GM12878 (cell line): ENCODE data around the gene VPS13C. TPM values are rescaled to one million over a fixed set of nuclear protein-coding genes. Genes with fewer than 3 reads are reported as not detected.

ENCODE experiments used
- ATAC-seq: fragments of 200-7000 bp; cut with Tn5 transposase; 3 replicates; pipeline ENCODE4 v1.9.1; 2020; ENCODE audit warnings: mild to moderate bottlenecking, moderate library complexity
- Bru-seq: library from RNA; stranded (reverse); fragments of 400-500 nt; gene quantifications from one replicate; lab custom pipeline; 2021; lab: Mats Ljungman, UMichigan
- BruChase-seq, 2 experiments: library from RNA; stranded (reverse); fragments of 400-500 nt; gene quantifications; one replicate each; lab custom pipeline; 2021; lab: Mats Ljungman, UMichigan
- BruUV-seq: library from RNA; stranded (reverse); fragments of 400-500 nt; replicated peaks from 2 replicates; lab custom pipeline; 2021; lab: Mats Ljungman, UMichigan
- CTCF ChIA-PET: fragments of 300-600 bp; sonication (Branson Sonifier 250); formaldehyde crosslinking; extraction: SDS; loops from one replicate; lab custom pipeline; 2021; ENCODE audit warnings: inconsistent platforms; lab: Yijun Ruan, JAX
- POLR2A ChIA-PET: fragments of 350-600 bp; formaldehyde crosslinking; extraction: SDS; loops from one replicate; lab custom pipeline; 2021; ENCODE audit warnings: inconsistent platforms; lab: Charles Lee
- RAD21 ChIA-PET: fragments of 300-600 bp; sonication (Branson Sonifier 250); formaldehyde crosslinking; loops from one replicate; lab custom pipeline; 2023; ENCODE audit warnings: antibody characterized with exemption; ENCODE audit not compliant: unreplicated experiment; lab: Charles Lee
- SMC1A ChIA-PET: fragments of 300-600 bp; sonication (Branson Sonifier 250); formaldehyde crosslinking; loops from one replicate; lab custom pipeline; 2023; ENCODE audit not compliant: unreplicated experiment, uncharacterized antibody; lab: Charles Lee
- DNase-seq: peaks from one replicate; pipeline ENCODE4 v3.0.0-alpha.2; 2011; ENCODE audit warnings: low read depth, low spot score
- FAIRE-seq: peaks from 3 replicates; lab custom pipeline; 2011; peaks lifted over from hg19 to GRCh38; lab: Jason Lieb, UNC
- H2AFZ ChIP-seq: 2 replicates; pipeline ENCODE4 v1.6.0; 2011; ENCODE audit warnings: low read depth, low read length, control low read depth; ENCODE audit not compliant: control insufficient read depth
- H3K27ac ChIP-seq: 2 replicates; pipeline ENCODE4 v1.5.1; 2011; ENCODE audit warnings: control low read depth; ENCODE audit not compliant: control insufficient read depth, insufficient read depth
- H3K27me3 ChIP-seq, 2 experiments: replicated peaks in 1 of 2; 2 replicates each; pipeline versions ENCODE4 v1.6.0 to v1.6.1; 2011; ENCODE audit warnings: low read length in 1 of 2; ENCODE audit not compliant: control insufficient read depth in 2 of 2, insufficient read depth in 2 of 2
- H3K36me3 ChIP-seq, 2 experiments: 2 replicates each; pipeline ENCODE4 v1.5.1; 2011; ENCODE audit warnings: low read length in 1 of 2; ENCODE audit not compliant: control insufficient read depth in 2 of 2, insufficient read depth in 2 of 2
- H3K4me1 ChIP-seq: 2 replicates; pipeline ENCODE4 v1.6.1; 2011; ENCODE audit warnings: mild to moderate bottlenecking, low read length, moderate library complexity, mixed read lengths; ENCODE audit not compliant: control insufficient read depth, insufficient read depth
- H3K4me2 ChIP-seq: 2 replicates; pipeline ENCODE4 v1.6.0; 2011; ENCODE audit warnings: control low read depth; ENCODE audit not compliant: control insufficient read depth, insufficient read depth
- H3K4me3 ChIP-seq: fragments of 200-600 bp; sonication (generic); 2 replicates; pipeline ENCODE4 v1.5.1; 2016
- H3K79me2 ChIP-seq: 2 replicates; pipeline ENCODE4 v1.6.0; 2011; ENCODE audit warnings: low read length; ENCODE audit not compliant: control insufficient read depth, insufficient read depth
- H3K9ac ChIP-seq: 2 replicates; pipeline ENCODE4 v1.8.0; 2011; ENCODE audit warnings: low read length, control low read depth, mixed read lengths; ENCODE audit not compliant: control insufficient read depth, insufficient read depth
- H3K9me3 ChIP-seq: replicated peaks from 3 replicates; pipeline ENCODE4 v1.5.1; 2011; ENCODE audit warnings: mild to moderate bottlenecking, low read length; ENCODE audit not compliant: control insufficient read depth, insufficient read depth
- H4K20me1 ChIP-seq: 2 replicates; pipeline ENCODE4 v1.6.0; 2011; ENCODE audit not compliant: control insufficient read depth, insufficient read depth
- NRF1 ChIP-seq: conservative IDR thresholded peaks from 2 replicates; pipeline ENCODE4 v1.6.1; 2011; ENCODE audit warnings: mild to moderate bottlenecking, low read depth, low read length, improper control_type of control experiment
- POLR2A ChIP-seq: IDR thresholded peaks from 2 replicates; pipeline ENCODE4 v1.6.1; 2011; ENCODE audit warnings: low read depth, mild to moderate bottlenecking, low read length
- SMAD5 ChIP-seq: IDR thresholded peaks from 2 replicates; pipeline ENCODE4 v1.6.1; 2016; ENCODE audit warnings: antibody characterized with exemption, low read depth
- SMARCA5 ChIP-seq: fragments of 450-650 bp; IDR thresholded peaks from 2 replicates; pipeline ENCODE4 v1.6.1; 2017; ENCODE audit warnings: mild to moderate bottlenecking
- SREBF2 ChIP-seq: IDR thresholded peaks from 2 replicates; pipeline ENCODE4 v1.6.1; 2012; ENCODE audit warnings: mild to moderate bottlenecking, low read length
- TCF12 ChIP-seq: IDR thresholded peaks from 2 replicates; pipeline ENCODE4 v1.6.1; 2011; ENCODE audit warnings: low read depth, mild to moderate bottlenecking, low read length
- WGBS: methylation state at CpG from one replicate; pipeline ENCODE4 v1.1.6; 2016; ENCODE audit warnings: low lambda C conversion rate; ENCODE audit not compliant: insufficient replicate concordance, insufficient coverage; ENCODE audit errors: missing lambda C conversion rate; 5-methylcytosine and 5-hydroxymethylcytosine counted together
- in situ Hi-C: fragments of 300-500 bp; cut with MboI; formaldehyde crosslinking; loops from 9 replicates; pipeline ENCODE4 v1.14.3; 2018; ENCODE audit warnings: mixed read lengths
- intact Hi-C: fragments of 100-400 bp; cut with micrococcal nuclease; formaldehyde crosslinking; loops from one replicate; pipeline ENCODE4 v1.14.2; 2022; ENCODE audit not compliant: unreplicated experiment
- long read RNA-seq, 2 experiments: library from polyadenylated mRNA; unstranded; transcript quantifications; one replicate each; pipeline ENCODE4 v2.0.0, GENCODE V29; 2019 to 2020
- polyA minus RNA-seq, 3 experiments: library from RNA; depleted of rRNA, polyadenylated mRNA; stranded (reverse); fragments of >200 nt; gene quantifications; 2 replicates each; pipeline ENCODE4 v1.2.3, GENCODE V29; 2011
- polyA plus RNA-seq, 11 experiments: library from polyadenylated mRNA; depleted of rRNA in 4 of 11; unstranded in 6 of 11; stranded (reverse) in 5 of 11; fragments of >200 nt; fragmentation: Nextera tagmentation in 4 of 11; fragmentation: Illumina TruSeq in 1 of 11; extraction: Ambion mirVana in 4 of 11; extraction: Trizol in 1 of 11; gene quantifications; 1 replicate in 1 of 11; 2 replicates in 10 of 11; pipeline versions ENCODE4 v1.2.1 to v1.2.3, GENCODE V29; 2011 to 2016; ENCODE audit warnings: inconsistent platforms in 2 of 11, missing spikeins in 2 of 11, low read depth in 1 of 11
- total RNA-seq, 4 experiments: library from RNA; depleted of rRNA in 3 of 4; stranded (reverse); fragments of >200 nt in 3 of 4; fragmentation: Illumina TruSeq in 1 of 4; extraction: Trizol in 1 of 4; gene quantifications; 2 replicates each; pipeline versions ENCODE4 v1.2.1 to v1.2.3, GENCODE V29; 2013 to 2021
- TF ChIP-seq, protein P1 (sequence below): fragments of 450-650 bp; IDR thresholded peaks from 2 replicates; pipeline ENCODE4 v1.6.1; 2016; ENCODE audit warnings: mild to moderate bottlenecking

Gene VPS13C, protein sequence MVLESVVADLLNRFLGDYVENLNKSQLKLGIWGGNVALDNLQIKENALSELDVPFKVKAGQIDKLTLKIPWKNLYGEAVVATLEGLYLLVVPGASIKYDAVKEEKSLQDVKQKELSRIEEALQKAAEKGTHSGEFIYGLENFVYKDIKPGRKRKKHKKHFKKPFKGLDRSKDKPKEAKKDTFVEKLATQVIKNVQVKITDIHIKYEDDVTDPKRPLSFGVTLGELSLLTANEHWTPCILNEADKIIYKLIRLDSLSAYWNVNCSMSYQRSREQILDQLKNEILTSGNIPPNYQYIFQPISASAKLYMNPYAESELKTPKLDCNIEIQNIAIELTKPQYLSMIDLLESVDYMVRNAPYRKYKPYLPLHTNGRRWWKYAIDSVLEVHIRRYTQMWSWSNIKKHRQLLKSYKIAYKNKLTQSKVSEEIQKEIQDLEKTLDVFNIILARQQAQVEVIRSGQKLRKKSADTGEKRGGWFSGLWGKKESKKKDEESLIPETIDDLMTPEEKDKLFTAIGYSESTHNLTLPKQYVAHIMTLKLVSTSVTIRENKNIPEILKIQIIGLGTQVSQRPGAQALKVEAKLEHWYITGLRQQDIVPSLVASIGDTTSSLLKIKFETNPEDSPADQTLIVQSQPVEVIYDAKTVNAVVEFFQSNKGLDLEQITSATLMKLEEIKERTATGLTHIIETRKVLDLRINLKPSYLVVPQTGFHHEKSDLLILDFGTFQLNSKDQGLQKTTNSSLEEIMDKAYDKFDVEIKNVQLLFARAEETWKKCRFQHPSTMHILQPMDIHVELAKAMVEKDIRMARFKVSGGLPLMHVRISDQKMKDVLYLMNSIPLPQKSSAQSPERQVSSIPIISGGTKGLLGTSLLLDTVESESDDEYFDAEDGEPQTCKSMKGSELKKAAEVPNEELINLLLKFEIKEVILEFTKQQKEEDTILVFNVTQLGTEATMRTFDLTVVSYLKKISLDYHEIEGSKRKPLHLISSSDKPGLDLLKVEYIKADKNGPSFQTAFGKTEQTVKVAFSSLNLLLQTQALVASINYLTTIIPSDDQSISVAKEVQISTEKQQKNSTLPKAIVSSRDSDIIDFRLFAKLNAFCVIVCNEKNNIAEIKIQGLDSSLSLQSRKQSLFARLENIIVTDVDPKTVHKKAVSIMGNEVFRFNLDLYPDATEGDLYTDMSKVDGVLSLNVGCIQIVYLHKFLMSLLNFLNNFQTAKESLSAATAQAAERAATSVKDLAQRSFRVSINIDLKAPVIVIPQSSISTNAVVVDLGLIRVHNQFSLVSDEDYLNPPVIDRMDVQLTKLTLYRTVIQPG (N-terminal part only)
- 498 and 513 TPM in 2 replicates for total RNA-seq (2013; cell fraction: nucleolus; rRNA removed)
- total RNA-seq (2014; rRNA removed) (53.1 and 62.7 TPM in 2 replicates), total RNA-seq (2014; rRNA removed; fragmentation: Illumina TruSeq; extraction: Trizol) (47.6 and 52.7 TPM in 2 replicates), total RNA-seq (2021) (49.6 and 50.2 TPM in 2 replicates), polyA plus RNA-seq (2011; rRNA removed) (33.2 and 51.4 TPM in 2 replicates), polyA plus RNA-seq (2014; fragmentation: Illumina TruSeq; extraction: Trizol) (37.2 and 59.0 TPM in 2 replicates), polyA plus RNA-seq (2014; fragmentation: Nextera tagmentation; extraction: Ambion mirVana) (10 to 100 TPM; 10.9 to 19.5 TPM), polyA plus RNA-seq (2014; rRNA removed) (26.6 and 30.4 TPM in 2 replicates), polyA plus RNA-seq (2016; fragmentation: Nextera tagmentation; extraction: Ambion mirVana) (10 to 100 TPM in 1 of 2 experiments, 1 to 10 TPM in 1; 9.3 to 12.0 TPM), polyA minus RNA-seq (2011; rRNA and poly(A)+ RNA removed) (135 and 149 TPM in 2 replicates), Bru-seq, nascent RNA (percentile 85 among the genes with signal in this experiment), BruChase-seq, experiment 1, labeled RNA remaining after a 6-hour chase (percentile 89 among the genes with signal in this experiment), BruChase-seq, experiment 2, labeled RNA remaining after a 2-hour chase (percentile 89 among the genes with signal in this experiment)
- 19.9 TPM for polyA plus RNA-seq (2011; ENCODE audit: low read depth)
- polyA plus RNA-seq (2011; cell fraction: cytosol; rRNA removed), result 16.1 and 20.4 TPM in 2 replicates
- polyA plus RNA-seq (2011; cell fraction: nucleus; rRNA removed), result 51.8 and 54.2 TPM in 2 replicates
- polyA plus RNA-seq (2012), result 30.2 and 35.6 TPM in 2 replicates
- 46.9 and 71.1 TPM in 2 replicates for polyA minus RNA-seq (2011; cell fraction: cytosol; rRNA and poly(A)+ RNA removed)
- polyA minus RNA-seq (2011; cell fraction: nucleus; rRNA and poly(A)+ RNA removed), result 174 and 183 TPM in 2 replicates
- long read RNA-seq, experiment 1, partial matches to known transcripts, result 2 of 3 reads
- long read RNA-seq, experiment 1, other reads (novel, unspliced or antisense), result 1 of 3 reads
- long read RNA-seq, experiment 2, partial matches to known transcripts, result 72 of 90 reads
- long read RNA-seq, experiment 2, other reads (novel, unspliced or antisense), result 18 of 90 reads

- Histone ChIP-seq H3K9ac (peak within 1 kb of the TSS; percentile 94), H3K27me3 (peaks cover 0 to under 1% of the 10 kb centered on the region in 2 experiments; a peak in 1 of 4 replicates), H3K36me3 (no peaks in the 10 kb centered on the region), H2AFZ (peak within 1 kb of the TSS; percentile 95), H3K27ac (peak within 1 kb of the TSS; percentile 91), H3K4me1 (no peaks in the 10 kb centered on the region), H4K20me1 (no peaks in the 10 kb centered on the region), H3K79me2 (peaks cover 36% of the 10 kb centered on the region), H3K4me3 (peak within 1 kb of the TSS; percentile 73), H3K9me3 (no peaks in the 10 kb centered on the region), H3K4me2 (peak within 1 kb of the TSS; percentile 96)
- POLR2A ChIA-PET, result interaction anchor here (0.5 to 2.3 kb wide), 9 partner anchors 9 to 1343 kb away, joined by 3 to 8 read pairs (median 6); partner anchors contain the start of gene RAB8B
- no TSS peak for BruUV-seq
- under 1% methylated on average over 69 of the region's 73 CpGs for whole genome bisulfite sequencing
- peak; percentile 80 for DNase-seq
- intact Hi-C loops, result no loop called here
- RAD21 ChIA-PET, result interaction anchor here (1.1 to 2.4 kb wide), 8 partner anchors 13 to 226 kb away, joined by 3 to 14 read pairs (median 4); no protein-coding TSS in a partner anchor
- in situ Hi-C loops, result no loop called here
- SMC1A ChIA-PET, result interaction anchor here (0.7 to 3.2 kb wide), 8 partner anchors 10 to 175 kb away, joined by 3 to 20 read pairs (median 4); no protein-coding TSS in a partner anchor
- ATAC-seq, result peak; percentile 94
- FAIRE-seq, result peak; percentile 89
- CTCF ChIA-PET, result interaction anchor here (0.7 to 3.0 kb wide), 19 partner anchors 9 to 1494 kb away, joined by 3 to 13 read pairs (median 4); no protein-coding TSS in a partner anchor
- no peak; the same call in 1 of the 2 replicates for TF ChIP-seq SMAD5
- TF ChIP-seq POLR2A, result peak; percentile 94
- TF ChIP-seq NRF1, result peak; percentile 90
- peak; percentile 81 for TF ChIP-seq TCF12
- TF ChIP-seq, protein P1, sequence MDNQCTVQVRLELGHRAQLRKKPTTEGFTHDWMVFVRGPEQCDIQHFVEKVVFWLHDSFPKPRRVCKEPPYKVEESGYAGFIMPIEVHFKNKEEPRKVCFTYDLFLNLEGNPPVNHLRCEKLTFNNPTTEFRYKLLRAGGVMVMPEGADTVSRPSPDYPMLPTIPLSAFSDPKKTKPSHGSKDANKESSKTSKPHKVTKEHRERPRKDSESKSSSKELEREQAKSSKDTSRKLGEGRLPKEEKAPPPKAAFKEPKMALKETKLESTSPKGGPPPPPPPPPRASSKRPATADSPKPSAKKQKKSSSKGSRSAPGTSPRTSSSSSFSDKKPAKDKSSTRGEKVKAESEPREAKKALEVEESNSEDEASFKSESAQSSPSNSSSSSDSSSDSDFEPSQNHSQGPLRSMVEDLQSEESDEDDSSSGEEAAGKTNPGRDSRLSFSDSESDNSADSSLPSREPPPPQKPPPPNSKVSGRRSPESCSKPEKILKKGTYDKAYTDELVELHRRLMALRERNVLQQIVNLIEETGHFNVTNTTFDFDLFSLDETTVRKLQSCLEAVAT, result no peak; the same call in none of the 2 replicates
- peak; percentile 85; the same call in 1 of the 2 replicates for TF ChIP-seq SMARCA5
- TF ChIP-seq SREBF2, result no peak
These were observed at the start of gene VPS13C for GRCh38 chr15:62060113-62060895. TSS of gene VPS13C (minus strand) at chr15:62060447. CDS start at chr15:62060374, 73 bp downstream.
